ENCODE results near the gene ADIPOR2.
A peak's percentile ranks its signal among the peaks of the same experiment; 100 is the strongest.

The ADIPOR2 gene

DNA sequence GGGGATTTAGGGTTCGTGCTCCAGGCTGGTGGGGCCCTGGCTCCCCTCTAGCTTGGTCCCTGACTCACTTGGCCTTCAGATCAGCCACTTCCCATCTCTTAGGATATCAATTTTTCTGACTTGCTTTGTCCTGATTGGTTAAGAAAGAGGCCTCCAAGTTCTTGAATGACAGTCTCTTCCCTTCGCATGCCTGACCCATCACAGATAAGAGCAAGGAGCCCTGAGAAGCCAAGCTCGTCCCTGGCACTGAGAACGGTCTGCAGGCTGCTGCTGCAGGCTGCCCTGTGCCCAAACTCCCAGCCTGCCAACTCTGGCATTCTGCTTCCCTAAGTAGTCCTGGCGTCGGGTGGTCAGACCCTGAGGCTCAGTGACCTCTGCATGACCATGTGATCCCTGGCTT lies 128.7 kb downstream of the ADIPOR2 start:
- Histone ChIP-seq H3K9me3 (ENCODE audit: control insufficient read depth, low read length) (no peaks in the 10 kb centered on the region), H3K4me2 (ENCODE audit: low read length) (no peak overlapping the region), H3K27me3 (ENCODE audit: control insufficient read depth, insufficient read depth, low read length) (no peaks in the 10 kb centered on the region), H3K4me3 (ENCODE audit: low read depth, low read length) (no peak overlapping the region), H3K36me3 (ENCODE audit: control insufficient read depth, insufficient read depth, low read length) (no peaks in the 10 kb centered on the region), H3K27ac (no peak overlapping the region), H3K4me1 (peaks cover 19% of the 10 kb centered on the region), H3K9ac (no peak overlapping the region), H3K79me2 (no peaks in the 10 kb centered on the region), H2AFZ (peak overlapping the region; percentile 73)
- TF ChIP-seq, protein P1, sequence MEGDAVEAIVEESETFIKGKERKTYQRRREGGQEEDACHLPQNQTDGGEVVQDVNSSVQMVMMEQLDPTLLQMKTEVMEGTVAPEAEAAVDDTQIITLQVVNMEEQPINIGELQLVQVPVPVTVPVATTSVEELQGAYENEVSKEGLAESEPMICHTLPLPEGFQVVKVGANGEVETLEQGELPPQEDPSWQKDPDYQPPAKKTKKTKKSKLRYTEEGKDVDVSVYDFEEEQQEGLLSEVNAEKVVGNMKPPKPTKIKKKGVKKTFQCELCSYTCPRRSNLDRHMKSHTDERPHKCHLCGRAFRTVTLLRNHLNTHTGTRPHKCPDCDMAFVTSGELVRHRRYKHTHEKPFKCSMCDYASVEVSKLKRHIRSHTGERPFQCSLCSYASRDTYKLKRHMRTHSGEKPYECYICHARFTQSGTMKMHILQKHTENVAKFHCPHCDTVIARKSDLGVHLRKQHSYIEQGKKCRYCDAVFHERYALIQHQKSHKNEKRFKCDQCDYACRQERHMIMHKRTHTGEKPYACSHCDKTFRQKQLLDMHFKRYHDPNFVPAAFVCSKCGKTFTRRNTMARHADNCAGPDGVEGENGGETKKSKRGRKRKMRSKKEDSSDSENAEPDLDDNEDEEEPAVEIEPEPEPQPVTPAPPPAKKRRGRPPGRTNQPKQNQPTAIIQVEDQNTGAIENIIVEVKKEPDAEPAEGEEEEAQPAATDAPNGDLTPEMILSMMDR (IDR thresholded peaks at IDR 0.05): no peak

DNA sequence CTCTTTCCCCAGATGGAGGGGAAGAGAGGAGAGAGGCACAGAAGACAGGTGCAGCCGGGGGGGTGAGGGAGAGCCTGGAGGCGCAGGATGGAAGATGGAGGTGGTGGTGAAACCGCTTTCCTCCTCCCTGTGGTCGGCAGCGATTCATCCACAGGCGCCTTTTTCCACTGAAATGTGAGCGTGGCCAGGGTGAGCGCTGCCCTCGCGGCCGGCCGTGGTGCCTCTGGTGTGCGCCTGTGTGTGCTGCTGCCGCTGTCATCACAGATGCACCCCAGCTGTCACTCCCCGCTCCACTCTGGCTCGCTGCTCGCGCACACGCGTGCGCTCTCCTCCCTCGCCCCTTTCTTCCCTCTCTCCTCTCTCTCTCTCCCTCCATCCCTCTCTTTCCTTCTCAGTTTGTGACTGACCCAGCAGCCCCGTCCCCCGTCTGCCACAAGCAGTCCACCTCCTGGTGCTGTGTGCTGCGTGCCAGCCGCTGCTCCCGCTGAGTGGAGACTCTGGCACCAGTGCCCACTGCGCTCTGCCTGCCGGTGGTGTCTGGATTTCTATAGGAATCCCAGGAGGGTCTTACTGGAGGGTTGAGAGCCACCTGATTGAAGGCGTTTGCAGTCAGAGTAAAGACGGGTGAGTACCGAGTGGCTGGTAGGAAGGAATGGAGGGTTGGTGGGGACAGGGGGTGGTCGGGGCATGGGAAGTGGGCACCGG lies 129.5 kb downstream of the ADIPOR2 start, which contains the start of gene LRTM2:
Gene LRTM2 (plus strand): TSS at position 375 of the 705 bp plus-strand sequence. CDS start 7,584 bp downstream, outside the sequence.
- Histone ChIP-seq H3K4me3 (ENCODE audit: low read depth, low read length) (no peak within 1 kb of the TSS), H3K79me2 (no peaks in the 10 kb centered on the region), H3K4me1 (peaks cover 19% of the 10 kb centered on the region), H2AFZ (peak within 1 kb of the TSS; percentile 73), H3K36me3 (ENCODE audit: control insufficient read depth, insufficient read depth, low read length) (no peaks in the 10 kb centered on the region), H3K9me3 (ENCODE audit: control insufficient read depth, low read length) (no peaks in the 10 kb centered on the region), H3K4me2 (ENCODE audit: low read length) (no peak within 1 kb of the TSS), H3K27ac (no peak within 1 kb of the TSS), H3K27me3 (ENCODE audit: control insufficient read depth, insufficient read depth, low read length) (no peaks in the 10 kb centered on the region), H3K9ac (no peak within 1 kb of the TSS)
- TF ChIP-seq, protein P1 (IDR thresholded peaks at IDR 0.05): no peak

DNA sequence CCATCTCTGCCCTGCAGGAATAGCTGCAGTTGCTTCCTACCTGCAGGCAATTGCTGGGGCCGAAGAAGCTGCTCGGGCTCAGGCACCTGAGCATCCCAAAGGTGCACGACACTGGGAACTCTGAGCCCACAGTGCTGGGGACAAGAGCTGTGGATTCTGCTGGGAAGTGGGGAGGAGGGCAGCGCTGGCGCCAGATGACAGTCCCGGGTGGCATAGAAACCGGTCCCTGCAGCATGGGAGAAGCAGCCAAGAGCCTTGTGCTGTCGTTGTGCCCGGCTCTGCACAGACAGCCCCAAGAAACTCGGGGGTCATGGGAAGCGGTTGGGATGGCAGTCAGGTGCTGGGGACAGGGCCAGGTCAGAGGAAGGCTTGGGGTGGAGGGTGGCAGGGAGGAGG lies 130.0 kb downstream of the ADIPOR2 start:
- no peak overlapping the region for H3K27ac ChIP-seq
- H3K9ac ChIP-seq: no peak overlapping the region
- H3K4me2 ChIP-seq (ENCODE audit: low read length): no peak overlapping the region
- H3K27me3 ChIP-seq (ENCODE audit: control insufficient read depth, insufficient read depth, low read length): no peaks in the 10 kb centered on the region
- no peak overlapping the region for H3K4me3 ChIP-seq (ENCODE audit: low read depth, low read length)
- no peak overlapping the region for H2AFZ ChIP-seq
- no peaks in the 10 kb centered on the region for H3K9me3 ChIP-seq (ENCODE audit: control insufficient read depth, low read length)
- H3K36me3 ChIP-seq (ENCODE audit: control insufficient read depth, insufficient read depth, low read length): no peaks in the 10 kb centered on the region
- H3K4me1 ChIP-seq: peaks cover 18% of the 10 kb centered on the region
- TF ChIP-seq, protein P1 (IDR thresholded peaks at IDR 0.05): no peak
- H3K79me2 ChIP-seq: no peaks in the 10 kb centered on the region

DNA sequence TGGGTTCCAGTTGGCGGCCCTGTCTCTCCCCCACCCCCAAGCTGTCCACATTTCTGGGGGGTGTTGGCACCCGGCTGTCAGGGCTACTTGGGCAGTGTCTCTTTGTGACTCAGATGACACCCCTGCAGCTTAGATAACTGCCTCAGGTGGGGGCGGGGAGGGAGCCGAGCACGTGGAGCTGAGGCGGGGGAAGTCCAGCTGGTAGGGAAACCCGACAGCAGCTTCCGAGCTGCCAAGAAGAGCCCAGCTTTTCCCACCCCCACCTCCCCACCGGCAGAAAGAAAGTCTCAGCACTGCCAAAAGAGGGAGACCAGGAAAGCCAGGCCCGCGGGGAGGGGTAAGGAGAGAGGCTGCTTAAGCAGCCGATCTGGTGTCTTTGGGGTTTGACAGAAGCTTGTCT lies 130.9 kb downstream of the ADIPOR2 start:
- Histone ChIP-seq H3K9me3 (ENCODE audit: control insufficient read depth, low read length) (no peaks in the 10 kb centered on the region), H3K4me2 (ENCODE audit: low read length) (no peak overlapping the region), H3K79me2 (no peaks in the 10 kb centered on the region), H3K4me3 (ENCODE audit: low read depth, low read length) (no peak overlapping the region), H3K27me3 (ENCODE audit: control insufficient read depth, insufficient read depth, low read length) (no peaks in the 10 kb centered on the region), H3K4me1 (peaks cover 9% of the 10 kb centered on the region), H3K9ac (no peak overlapping the region), H3K36me3 (ENCODE audit: control insufficient read depth, insufficient read depth, low read length) (no peaks in the 10 kb centered on the region), H2AFZ (no peak overlapping the region), H3K27ac (no peak overlapping the region)
- TF ChIP-seq, protein P1 (IDR thresholded peaks at IDR 0.05): no peak

DNA sequence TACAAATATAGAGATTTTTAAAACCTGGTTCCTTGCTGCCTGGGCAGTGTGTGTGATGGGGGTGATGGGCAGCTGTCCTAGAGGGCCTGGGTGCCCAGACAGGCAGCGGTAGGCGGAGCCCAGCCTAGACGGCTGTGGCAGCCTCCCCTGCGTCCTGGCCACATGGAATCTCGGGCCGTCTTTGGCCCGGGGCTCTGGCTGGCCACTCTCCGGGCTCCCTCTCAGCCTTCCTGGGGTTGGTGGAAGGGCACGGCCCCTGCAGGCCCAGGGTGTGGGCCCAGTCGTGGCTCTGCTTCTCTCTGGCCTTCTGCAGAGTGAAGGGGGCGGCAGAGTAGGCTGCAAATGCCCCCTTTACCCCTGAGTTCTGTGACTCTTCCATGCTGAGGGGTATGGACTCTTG lies 131.8 kb downstream of the ADIPOR2 start:
- TF ChIP-seq, protein P1 (IDR thresholded peaks at IDR 0.05): no peak
- H3K9ac ChIP-seq: no peak overlapping the region
- H3K36me3 ChIP-seq (ENCODE audit: control insufficient read depth, insufficient read depth, low read length): no peaks in the 10 kb centered on the region
- peaks cover 4% of the 10 kb centered on the region for H3K4me1 ChIP-seq
- no peak overlapping the region for H3K4me3 ChIP-seq (ENCODE audit: low read depth, low read length)
- H3K27me3 ChIP-seq (ENCODE audit: control insufficient read depth, insufficient read depth, low read length): no peaks in the 10 kb centered on the region
- no peak overlapping the region for H3K27ac ChIP-seq
- H2AFZ ChIP-seq: no peak overlapping the region
- H3K4me2 ChIP-seq (ENCODE audit: low read length): no peak overlapping the region
- no peaks in the 10 kb centered on the region for H3K79me2 ChIP-seq
- H3K9me3 ChIP-seq (ENCODE audit: control insufficient read depth, low read length): no peaks in the 10 kb centered on the region
